ENCODE results near the gene PDGFRB.

Gene PDGFRB

DNA sequence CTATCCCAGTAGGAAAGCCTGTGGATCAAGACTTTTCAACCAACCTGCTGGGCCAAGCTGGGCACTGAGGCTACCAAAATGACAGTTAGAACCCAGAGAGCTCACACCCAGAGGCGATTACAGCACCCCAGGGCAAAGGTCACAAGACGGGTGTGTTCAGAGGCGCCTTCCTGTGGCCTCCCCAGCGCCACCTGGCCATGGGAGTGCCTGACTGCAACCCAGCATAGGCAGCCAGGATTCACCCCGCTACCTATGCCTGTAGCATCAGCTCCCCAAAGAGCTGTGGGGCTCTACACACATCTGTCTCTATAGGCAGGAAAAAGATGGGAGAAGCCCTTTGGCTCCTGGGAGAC is 33.5 kb downstream of the PDGFRB start:
- no peak overlapping the region for H3K4me2 ChIP-seq (ENCODE audit: low read depth, low read length, poor library complexity, severe bottlenecking)
- H3K36me3 ChIP-seq (ENCODE audit: low read length) = no peaks in the 10 kb centered on the region
- TF ChIP-seq EZH2phosphoT487 (conservative IDR thresholded peaks at IDR 0.05; ENCODE audit: low read length) = no peak
- TF ChIP-seq, protein P1, sequence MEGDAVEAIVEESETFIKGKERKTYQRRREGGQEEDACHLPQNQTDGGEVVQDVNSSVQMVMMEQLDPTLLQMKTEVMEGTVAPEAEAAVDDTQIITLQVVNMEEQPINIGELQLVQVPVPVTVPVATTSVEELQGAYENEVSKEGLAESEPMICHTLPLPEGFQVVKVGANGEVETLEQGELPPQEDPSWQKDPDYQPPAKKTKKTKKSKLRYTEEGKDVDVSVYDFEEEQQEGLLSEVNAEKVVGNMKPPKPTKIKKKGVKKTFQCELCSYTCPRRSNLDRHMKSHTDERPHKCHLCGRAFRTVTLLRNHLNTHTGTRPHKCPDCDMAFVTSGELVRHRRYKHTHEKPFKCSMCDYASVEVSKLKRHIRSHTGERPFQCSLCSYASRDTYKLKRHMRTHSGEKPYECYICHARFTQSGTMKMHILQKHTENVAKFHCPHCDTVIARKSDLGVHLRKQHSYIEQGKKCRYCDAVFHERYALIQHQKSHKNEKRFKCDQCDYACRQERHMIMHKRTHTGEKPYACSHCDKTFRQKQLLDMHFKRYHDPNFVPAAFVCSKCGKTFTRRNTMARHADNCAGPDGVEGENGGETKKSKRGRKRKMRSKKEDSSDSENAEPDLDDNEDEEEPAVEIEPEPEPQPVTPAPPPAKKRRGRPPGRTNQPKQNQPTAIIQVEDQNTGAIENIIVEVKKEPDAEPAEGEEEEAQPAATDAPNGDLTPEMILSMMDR (IDR thresholded peaks at IDR 0.05; ENCODE audit: insufficient read depth, low read length, poor library complexity, severe bottlenecking) = peak; percentile 20

DNA sequence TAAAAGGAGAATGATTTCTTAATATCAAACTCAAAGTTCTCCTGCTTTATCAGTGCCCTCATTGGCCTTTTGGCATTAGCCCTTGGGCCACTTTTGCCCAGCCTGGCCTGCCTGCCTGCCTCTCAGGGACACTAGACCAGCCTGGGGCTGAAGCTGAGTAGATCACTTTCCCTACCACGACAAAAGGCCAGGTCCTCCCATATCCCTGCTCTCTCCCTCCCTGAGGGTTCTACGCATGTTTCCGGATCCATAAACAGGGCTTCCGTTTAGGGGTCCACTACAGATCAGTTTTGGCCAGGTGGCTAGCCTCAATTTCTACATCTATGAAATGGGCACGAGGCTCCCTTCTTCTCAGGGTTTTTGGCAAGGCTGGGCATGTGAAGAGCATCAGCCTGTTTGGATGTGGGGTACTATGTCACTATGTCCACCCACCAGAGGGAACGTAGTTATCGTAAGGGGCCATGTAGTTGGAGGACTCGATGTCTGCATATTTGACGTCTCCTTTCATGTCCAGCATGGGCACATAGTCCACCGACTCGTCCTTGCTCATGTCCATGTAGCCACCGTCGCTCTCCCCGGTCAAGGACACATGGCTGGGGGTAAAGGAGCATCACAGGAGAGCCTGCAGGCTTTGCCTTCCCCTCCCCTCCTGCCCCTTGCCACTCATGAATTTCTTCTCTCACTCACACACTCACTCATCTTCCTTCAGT is 34.0 kb downstream of the PDGFRB start:
- Histone ChIP-seq H3K9ac (ENCODE audit: low read length) (no peak overlapping the region), H3K4me3 (ENCODE audit: insufficient read depth, low read length, poor library complexity, severe bottlenecking) (no peak overlapping the region), H3K4me2 (ENCODE audit: low read depth, low read length, poor library complexity, severe bottlenecking) (no peak overlapping the region), H3K36me3 (ENCODE audit: low read length) (no peaks in the 10 kb centered on the region), H3K9me2 (replicated peaks; ENCODE audit: insufficient read depth, low read length) (no peaks in the 10 kb centered on the region), H3K79me2 (ENCODE audit: insufficient read depth, low read length) (no peaks in the 10 kb centered on the region), H3K27me3 (ENCODE audit: low read length) (no peaks in the 10 kb centered on the region), H3F3A (ENCODE audit: insufficient read depth) (no peaks in the 10 kb centered on the region), H3K9me3 (ENCODE audit: insufficient read depth, low read length) (no peaks in the 10 kb centered on the region), H3K27ac (ENCODE audit: low read depth, low read length) (no peak overlapping the region), H4K20me1 (ENCODE audit: low read depth, low read length) (no peaks in the 10 kb centered on the region), H2AFZ (ENCODE audit: low read depth, low read length, severe bottlenecking) (no peak overlapping the region)
- TF ChIP-seq, protein P1 (IDR thresholded peaks at IDR 0.05; ENCODE audit: insufficient read depth, low read length, poor library complexity, severe bottlenecking) = no peak
- no peak for TF ChIP-seq EZH2phosphoT487 (conservative IDR thresholded peaks at IDR 0.05; ENCODE audit: low read length)

More for the DNA sequence above, 33.5 kb downstream of the PDGFRB start:
- Histone ChIP-seq H4K20me1 (ENCODE audit: low read depth, low read length) (no peaks in the 10 kb centered on the region), H3K79me2 (ENCODE audit: insufficient read depth, low read length) (no peaks in the 10 kb centered on the region), H3K9ac (ENCODE audit: low read length) (no peak overlapping the region), H3K27me3 (ENCODE audit: low read length) (no peaks in the 10 kb centered on the region), H3K4me3 (ENCODE audit: insufficient read depth, low read length, poor library complexity, severe bottlenecking) (no peak overlapping the region), H3K27ac (ENCODE audit: low read depth, low read length) (no peak overlapping the region), H3K9me2 (replicated peaks; ENCODE audit: insufficient read depth, low read length) (no peaks in the 10 kb centered on the region), H2AFZ (ENCODE audit: low read depth, low read length, severe bottlenecking) (no peak overlapping the region), H3K9me3 (ENCODE audit: insufficient read depth, low read length) (no peaks in the 10 kb centered on the region), H3F3A (ENCODE audit: insufficient read depth) (no peaks in the 10 kb centered on the region)

DNA sequence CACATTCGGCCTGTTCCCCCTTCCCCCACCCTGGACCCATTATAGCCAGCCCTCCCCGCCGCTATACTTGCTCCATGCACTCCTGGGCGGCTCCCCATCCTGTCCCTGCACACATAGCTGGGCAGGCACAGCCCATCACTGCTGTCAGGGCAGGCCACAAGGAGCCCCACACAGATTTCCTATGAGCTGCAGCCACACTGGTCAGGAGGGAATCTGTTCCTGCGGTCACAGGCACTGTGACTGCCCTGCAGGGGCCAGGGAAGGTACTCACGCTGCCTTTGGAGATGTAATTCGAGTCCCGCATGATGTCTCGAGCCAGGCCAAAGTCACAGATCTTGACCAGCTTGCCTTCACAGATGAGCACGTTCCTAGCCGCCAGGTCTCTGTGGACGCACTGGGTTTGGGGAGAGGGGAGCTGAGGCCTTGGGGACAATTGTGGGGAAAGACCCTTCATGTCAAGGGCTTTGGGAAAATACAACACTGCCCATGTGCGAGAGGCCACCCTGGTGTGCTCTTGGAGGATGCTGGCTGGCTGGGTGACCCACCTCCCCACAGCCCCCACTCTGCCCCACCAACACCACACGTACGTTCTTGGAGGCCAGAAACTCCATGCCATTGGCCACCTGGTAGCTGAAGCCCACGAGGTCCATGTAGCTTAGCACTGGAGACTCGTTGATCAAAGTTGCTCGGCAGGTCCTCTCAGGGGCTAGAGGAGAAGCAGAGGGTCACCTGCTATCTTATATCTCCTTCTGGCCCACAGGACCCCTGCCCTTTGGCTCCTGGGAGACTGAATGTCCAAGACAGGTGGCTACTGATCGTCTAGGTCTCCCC is 34.8 kb downstream of the PDGFRB start:
- Histone ChIP-seq H3K4me2 (ENCODE audit: low read depth, low read length, poor library complexity, severe bottlenecking) (no peak overlapping the region), H4K20me1 (ENCODE audit: low read depth, low read length) (no peaks in the 10 kb centered on the region), H3K27ac (ENCODE audit: low read depth, low read length) (no peak overlapping the region), H3K9me3 (ENCODE audit: insufficient read depth, low read length) (no peaks in the 10 kb centered on the region), H2AFZ (ENCODE audit: low read depth, low read length, severe bottlenecking) (no peak overlapping the region), H3K27me3 (ENCODE audit: low read length) (no peaks in the 10 kb centered on the region), H3K4me3 (ENCODE audit: insufficient read depth, low read length, poor library complexity, severe bottlenecking) (no peak overlapping the region), H3K79me2 (ENCODE audit: insufficient read depth, low read length) (no peaks in the 10 kb centered on the region), H3K36me3 (ENCODE audit: low read length) (no peaks in the 10 kb centered on the region), H3K9ac (ENCODE audit: low read length) (no peak overlapping the region), H3K9me2 (replicated peaks; ENCODE audit: insufficient read depth, low read length) (no peaks in the 10 kb centered on the region), H3F3A (ENCODE audit: insufficient read depth) (no peaks in the 10 kb centered on the region)
- TF ChIP-seq, protein P1 (IDR thresholded peaks at IDR 0.05; ENCODE audit: insufficient read depth, low read length, poor library complexity, severe bottlenecking) = no peak
- TF ChIP-seq EZH2phosphoT487 (conservative IDR thresholded peaks at IDR 0.05; ENCODE audit: low read length) = no peak

Data from SU-DHL-6 (cell line).